NCI-H2227 (cell line): Measurements from ENCODE around the gene WNK3.
"Not testable (repeated sequence)": the region's sequence is repeated elsewhere in the genome, so short reads cannot be mapped to it uniquely, and the experiment has no call there.

Source experiments
- DNase-seq: peaks from one replicate; lab custom pipeline; 2025; ENCODE audit not compliant: unreplicated experiment; lab: John Stamatoyannopoulos, UW

The WNK3 gene

DNA sequence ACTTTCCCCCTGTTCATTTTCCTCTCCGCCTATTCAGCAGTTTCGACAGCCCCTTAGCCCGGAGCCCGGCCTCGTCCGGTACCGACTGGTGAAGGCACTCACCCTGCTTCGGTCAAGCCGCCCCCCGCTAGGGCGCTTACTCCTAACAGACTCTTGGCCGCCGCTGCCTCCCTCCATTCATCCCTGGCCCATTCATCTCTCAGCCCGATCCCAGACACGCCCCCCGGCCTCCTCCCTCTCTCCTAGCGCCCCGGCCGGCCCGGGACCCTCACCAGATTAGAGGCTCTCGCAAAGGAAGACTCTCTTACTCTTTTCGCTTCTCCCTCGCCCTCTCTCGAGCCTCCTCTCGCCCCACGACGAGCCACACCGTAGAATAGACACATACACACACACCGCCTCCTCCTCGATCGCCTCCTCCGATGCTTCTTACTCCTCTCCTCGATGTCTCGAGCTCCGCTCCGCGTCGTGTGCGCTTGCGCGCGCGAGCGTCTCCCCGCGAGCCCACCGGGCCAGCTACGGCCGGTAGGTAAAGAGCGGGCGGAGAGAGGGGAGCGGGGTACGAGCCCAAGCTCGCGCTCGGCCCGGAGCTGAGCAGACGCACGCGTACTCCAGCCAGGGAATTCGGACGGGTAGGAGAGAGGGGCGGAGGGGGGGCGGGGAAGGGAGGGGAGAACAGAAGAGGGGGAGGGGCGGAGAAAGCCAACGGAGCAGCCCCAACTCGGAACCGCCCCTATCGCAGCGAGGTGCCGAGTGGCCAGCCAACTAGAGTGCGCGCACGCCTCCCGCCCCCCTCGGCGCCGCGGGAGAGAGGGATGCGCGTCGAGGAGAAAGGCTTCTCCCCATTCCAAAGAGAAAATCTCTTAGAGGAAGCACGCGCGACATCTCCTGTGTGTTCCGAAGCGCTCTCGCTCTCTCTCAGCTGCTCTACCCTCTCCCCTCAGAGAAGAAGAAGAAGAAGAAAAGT is at the start of gene WNK3:
WNK3 (minus strand) TSS at position 633 of the 964 bp plus-strand sequence.
- peak; percentile 98 for DNase-seq

DNA sequence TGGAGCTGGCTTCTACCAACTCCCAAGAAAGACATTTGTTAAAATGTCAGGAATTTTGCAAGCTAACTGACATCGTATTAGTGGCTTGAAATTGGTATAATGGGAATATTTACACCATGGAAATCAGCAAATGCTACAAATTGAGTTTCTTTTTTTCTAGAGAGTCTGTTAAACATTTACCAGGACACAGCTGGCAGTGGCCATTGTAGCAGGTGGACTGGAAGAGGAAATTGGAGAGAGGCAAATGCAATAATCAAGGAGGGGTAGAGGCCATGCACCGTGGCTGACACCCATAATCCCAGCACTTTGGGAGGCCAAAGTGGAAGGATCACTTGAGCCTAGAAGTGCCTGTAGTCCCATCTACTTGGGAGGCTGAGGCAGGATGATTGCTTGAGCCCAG is 49.4 kb upstream of the WNK3 start:
- no peak for DNase-seq

DNA sequence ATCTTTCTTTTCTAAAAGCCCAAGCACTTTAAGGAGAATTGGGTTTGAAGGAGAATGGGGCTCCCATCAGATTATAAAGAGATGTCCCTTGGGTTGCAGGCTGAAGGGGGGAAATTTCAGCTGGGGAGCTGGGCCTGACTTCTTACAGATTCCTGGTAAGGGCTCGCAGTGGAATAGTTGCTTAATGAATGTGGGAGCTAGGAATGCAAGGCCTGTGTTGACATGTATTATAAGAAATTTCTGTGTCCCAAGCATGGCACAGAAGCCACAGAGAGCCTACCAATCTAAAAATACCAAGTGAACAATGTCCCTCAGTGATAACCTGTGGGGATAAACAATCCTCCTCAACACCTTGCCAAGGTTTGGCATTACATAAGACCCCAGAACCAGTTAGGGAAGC is 39.3 kb upstream of the WNK3 start:
- DNase-seq, result no peak

DNA sequence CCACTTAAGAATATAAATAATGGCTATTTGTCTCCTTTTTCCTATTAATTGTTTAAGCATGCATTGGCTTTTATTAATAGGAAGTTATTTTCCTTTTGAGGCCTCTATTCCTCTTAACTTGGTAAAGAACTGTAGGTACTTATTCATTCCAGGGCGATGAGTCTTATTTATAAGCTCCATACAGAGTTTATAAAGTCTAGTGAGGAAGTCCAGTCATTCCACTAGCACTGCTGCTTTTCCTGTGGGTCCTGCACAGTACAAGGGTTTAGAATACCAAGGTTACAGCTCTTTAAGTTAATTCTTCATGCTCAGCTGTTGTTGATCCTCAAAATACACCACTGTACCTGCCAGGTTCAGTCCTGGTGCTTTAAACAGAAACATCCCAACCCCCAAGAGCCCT is 28.5 kb upstream of the WNK3 start:
- DNase-seq, result no peak

DNA sequence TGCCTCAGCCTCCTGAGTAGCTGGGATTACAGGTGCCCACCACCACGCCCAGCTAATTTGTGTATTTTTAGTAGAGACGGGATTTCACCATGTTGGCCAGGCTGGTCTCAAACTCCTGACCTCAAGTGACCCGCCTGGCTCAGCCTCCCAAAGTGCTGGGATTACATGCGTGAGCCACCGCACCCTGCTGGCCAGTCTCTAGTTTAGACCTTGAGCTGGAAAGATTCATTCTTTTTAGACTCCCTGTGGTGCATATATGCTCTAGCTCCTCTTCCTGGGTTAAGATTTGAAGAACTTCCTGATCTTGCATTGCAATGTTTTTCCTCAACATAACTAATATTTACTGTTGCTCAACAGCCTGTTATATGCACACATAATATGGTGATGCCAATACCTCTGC is 26.8 kb upstream of the WNK3 start:
- DNase-seq, result not testable (repeated sequence)

DNA sequence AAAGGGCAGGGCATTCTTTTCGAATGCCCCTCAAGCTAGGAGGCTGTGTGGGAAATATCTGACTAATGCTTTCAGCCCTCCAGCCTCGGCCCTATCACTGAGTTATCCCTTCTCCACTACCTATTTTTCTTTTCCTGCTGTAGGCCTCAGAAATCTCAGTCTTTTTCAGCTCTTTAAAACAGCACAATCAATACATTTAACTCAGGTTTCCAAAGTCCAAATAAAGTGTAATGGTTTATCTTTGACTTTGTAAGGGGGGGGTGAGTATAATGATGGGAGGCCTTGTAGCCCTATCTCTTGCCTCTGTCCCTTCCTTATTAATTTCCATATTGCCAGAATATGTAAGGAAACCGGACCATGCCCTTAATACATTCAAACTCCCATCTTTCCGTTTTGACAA is 1.6 kb upstream of the WNK3 start:
- DNase-seq, result no peak

DNA sequence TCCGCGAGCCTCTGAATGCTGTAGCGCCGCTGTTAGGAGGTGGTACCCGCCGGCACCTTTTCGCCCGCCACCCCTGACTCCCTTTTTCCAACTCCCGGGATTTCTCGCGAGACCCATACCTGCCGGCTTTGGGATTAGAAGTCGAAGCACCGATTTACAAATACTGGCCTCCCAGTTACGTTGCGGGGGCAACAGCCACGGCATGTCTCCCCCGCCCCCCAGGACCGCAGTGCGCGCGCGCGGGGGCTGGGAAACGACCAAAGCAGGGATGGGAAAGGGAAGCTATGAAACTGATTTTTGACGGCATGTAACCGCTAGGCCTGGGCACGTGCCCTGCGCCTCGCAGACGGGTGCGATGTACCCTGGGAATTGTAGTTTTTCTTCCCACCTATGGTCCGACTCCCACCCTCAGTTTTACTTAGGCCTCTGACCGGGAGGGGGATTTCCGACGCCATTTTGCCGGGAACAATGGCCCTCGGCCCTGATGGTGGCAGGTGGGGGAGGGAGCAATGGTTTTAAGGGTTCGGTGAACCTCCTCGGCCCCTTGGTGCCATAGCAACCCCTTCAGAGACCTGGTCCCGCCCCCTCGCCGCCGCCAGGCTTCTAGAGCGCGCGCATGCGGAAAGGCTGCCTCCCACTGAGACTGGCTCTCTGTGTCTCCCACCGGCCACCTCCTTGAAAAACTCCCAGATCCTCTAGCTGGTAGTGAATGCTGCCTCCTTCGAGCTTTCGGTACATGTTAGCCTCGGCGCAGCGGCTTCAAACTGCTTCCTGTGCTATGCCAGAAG is 772 bp upstream of the WNK3 start:
- peak; percentile 95 for DNase-seq

DNA sequence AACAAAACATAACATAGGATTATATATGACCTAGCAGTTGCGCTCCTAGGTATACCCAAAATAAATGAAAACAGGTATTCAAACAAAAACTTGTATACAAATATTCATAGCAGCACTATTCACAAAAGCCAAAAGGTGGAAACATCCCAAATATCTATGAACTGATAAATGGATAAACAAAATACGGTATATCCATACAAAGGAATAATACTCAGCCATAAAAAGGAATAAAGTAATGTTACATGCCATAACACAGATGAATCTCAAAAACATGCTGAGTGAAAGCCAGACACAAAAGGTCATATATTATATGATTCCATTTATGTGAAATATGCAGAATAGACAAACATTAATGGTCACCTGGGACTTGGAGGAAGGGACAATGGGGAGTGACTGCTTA is 5.2 kb downstream of the WNK3 start:
- DNase-seq, result no peak

DNA sequence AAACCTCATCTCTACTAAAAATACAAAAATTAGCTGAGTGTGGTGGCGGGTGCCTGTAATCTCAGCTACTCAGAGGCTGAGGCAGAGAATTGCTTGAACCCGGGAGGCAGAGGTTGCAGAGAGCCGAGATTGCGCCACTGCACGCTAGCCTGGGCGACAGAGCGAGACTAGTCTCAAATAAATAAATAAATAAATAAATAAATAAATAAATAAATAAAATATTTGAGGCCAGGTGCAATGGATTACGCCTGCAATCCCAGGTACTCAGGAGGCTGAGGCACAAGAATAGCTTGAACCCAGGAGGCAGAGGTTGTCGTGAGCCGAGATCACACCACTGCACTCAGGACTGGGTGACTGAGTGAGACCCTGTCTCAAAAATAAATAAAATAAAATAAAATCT is 20.5 kb downstream of the WNK3 start:
- not testable (repeated sequence) for DNase-seq

DNA sequence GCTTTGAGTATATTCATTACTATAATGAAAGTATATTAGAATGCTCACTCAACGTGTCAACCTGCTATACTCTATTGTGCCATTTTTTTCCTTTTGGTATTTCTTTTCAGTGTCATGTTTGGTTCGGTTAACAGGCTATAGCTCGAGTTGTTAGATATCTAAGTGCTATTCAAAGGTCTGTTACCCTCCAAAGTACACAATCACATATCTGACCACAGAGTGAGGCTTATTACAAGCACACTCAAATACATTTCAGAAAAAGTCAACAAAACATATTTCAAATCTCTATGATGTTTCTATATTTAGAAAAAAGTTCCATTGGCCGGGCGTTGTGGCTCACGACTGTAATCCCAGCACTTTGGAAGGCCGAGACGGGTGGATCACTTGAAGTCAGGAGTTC is 32.8 kb downstream of the WNK3 start:
- DNase-seq, result no peak

DNA sequence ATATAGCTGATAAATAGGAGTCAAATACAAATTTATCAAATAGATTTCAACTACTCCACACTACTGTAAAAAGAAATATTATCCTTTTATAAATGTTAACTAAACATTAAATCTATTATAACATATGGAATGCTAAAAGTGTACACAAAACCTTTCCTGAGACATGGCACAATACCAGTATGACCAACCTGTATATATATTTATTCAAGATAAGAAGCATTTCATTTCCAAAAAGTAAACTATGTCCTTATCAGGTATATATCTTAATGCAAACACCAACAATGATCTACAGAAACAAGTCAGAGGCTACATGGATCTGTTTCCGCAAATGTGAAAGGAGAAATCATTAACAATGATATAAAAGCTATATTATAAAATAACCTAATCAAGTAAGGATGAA is 37.8 kb downstream of the WNK3 start:
- no peak for DNase-seq

DNA sequence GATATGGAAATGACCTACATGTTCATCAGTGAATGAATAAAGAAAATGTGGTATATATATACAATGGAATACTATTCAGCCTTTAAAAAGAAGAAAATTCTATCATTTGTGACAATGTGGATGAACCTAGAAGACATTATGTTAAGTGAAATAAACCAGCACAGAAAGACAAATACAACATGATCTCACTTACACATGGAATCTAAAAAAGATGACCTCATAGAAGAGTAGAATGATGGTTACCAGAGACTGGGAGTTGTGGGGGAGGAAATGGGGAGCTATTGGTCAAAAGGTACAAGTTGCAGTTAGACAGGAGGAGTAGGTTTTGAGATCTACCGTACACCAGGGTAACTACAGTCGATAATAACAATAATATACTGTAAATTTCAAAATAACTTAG is 51.5 kb downstream of the WNK3 start:
- DNase-seq, result no peak

DNA sequence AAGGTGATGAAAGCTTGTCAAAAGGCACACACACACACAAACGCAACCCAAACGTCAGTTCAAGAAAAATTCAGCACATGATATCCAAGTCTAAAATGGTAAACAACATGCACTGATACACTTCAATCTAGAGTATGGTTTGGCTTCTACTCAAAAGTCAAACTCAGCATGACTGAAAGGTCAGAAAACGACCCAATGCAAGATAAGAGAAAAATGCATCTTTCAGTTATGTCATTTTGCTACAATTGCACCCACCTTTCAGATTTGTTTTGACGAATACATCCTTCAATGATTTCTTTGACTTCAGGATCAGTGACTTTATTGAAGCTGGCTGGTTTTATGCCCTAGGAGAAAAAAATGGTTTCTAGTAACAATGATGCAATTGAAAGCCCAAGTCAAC is 56.3 kb downstream of the WNK3 start:
- DNase-seq, result no peak

DNA sequence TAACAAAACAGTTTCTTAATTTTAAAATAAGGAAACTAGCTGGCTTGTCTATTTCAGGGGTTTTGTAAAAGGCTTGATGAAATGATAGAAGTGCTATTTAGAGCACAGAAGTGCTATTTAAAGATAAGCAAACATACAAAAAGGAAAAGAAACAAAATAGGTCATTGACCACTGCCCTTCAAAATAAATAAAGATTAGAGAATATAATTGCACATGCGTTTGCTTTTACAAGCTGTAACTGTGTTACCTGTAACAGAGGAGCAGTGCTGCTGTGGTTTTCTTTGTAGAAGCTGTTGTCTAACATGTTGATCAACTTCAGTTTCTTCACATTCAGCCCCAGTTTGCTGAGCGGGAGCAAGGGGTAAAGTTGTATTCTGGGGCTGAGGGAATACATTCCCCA is 63.5 kb downstream of the WNK3 start:
- no peak for DNase-seq

DNA sequence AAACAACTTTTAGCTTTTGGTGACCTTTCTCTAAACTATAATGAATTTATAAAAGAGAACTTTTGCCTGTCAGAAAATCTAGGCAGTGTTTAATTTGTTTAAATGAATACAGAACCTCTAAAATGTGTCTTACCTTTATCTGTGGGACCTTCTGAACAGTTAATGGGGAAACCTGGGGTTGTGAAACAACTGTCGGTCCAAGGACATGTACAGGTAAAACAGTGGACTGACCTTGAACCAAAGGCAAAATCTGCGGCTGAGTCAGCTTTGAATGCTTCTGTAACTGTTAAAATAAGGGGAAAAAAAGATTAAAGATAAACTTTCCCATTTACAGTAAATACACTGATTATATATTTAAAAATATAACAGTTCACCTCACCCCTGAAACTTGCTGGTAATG is 65.1 kb downstream of the WNK3 start:
- no peak for DNase-seq

DNA sequence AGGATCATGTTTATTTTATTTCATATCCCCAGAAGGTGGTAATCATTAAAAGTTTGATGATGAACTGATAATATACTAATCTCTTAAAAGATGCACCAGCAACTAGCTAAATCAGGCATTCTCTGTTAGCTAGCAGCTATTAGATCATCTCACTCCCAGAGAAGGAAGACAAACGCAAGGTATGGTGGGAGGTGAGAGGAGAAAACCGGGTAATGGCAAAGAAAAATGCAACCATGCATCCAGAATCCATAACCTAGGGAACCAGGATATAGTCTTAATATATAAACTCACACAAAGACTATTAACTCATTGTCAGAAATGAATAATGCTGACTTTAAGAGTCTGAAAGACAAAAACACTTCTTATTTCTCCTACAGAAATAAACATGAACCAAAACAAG is 66.1 kb downstream of the WNK3 start:
- DNase-seq, result no peak

DNA sequence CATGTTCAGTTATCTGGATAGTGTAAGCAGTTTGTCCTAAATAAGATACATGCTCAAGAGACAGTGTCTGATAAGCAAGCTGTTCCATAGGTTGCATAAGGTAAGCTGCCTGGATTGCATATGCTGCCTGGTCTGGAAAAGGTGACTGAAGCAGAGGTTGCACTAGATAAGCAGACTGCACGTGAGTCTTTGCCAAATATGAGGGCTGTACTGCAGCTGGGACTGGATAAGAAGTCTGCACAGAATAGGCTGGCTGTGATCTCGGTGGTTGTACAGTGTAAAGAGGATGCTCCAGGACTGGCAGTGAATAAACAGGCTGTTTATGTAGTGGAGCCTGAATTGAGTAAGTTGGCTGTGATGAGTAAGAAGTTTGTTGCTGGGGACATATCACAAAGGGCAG is 68.9 kb downstream of the WNK3 start:
- no peak for DNase-seq

DNA sequence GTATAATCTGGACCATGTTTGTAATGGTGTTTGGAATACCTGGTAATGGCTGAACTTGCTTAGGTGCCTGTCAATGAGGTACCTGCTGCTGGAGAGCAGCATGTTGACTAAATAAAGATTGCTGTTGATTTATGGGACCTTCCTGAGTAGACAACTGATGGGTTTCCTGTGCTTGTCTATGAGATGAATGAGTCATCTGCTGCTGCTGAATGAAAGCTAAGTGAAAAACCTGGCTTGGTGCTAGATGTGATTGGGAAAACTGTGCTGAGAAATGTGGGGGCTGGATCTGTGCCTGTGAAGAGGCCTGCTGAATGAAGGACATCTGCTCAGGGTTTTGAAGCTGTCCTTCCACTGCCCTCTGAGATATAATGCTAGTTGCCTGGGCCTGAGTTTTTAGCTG is 69.6 kb downstream of the WNK3 start:
- DNase-seq, result no peak

DNA sequence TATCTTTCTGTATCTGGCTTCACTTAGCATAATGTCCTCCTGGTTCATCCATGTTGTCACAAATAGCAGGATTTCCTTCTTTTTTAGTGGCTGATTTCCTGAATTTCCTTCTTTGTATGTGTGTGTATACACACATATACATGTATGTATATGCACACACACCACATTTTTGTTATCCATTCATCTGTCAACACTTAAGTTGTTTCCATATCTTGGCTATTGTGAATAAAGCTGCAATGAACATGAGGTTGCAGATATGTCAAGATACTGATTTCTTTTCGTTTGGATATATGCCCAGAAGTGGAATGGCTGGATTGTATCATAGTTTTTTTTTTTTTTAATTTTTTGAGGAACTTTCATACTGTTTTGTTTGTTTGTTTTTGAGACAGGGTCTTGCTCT is 76.2 kb downstream of the WNK3 start:
- no peak for DNase-seq

DNA sequence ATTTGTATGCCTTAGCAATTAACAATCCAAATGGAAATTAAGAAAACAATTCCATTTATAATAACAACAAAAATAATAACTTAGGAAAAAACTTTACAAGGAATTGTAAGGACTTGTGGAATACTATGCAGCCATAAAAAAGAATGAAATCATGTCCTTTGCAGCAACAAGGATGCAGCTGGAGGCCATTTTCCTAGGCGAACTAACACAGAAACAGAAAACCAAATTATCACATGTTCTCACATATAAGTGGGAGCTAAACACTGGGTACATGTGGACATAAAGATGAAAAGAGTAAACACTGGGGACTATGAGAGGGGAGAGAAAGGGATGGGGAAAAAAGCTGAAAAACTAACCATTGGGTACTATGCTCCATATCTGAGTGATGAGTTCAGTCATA is 77.4 kb downstream of the WNK3 start:
- DNase-seq, result no peak

DNA sequence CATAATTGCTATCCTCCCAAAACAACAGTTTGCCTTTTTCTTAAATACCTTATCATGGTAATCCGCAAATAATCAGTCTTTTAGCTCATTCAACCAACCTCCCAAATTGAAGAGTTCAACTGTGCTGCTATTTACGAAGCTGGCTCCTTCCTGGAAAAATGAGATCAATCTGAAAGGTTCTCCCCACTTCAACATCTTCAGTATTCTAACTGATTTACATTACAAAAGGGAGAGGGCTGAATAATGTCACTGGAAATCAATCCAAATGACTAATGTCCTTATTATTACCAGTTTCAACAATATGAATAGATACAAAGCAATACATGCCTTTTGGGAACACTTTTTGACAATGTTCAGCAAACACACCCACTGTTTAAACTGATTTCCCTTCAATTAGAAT is 86.2 kb downstream of the WNK3 start:
- no peak for DNase-seq

DNA sequence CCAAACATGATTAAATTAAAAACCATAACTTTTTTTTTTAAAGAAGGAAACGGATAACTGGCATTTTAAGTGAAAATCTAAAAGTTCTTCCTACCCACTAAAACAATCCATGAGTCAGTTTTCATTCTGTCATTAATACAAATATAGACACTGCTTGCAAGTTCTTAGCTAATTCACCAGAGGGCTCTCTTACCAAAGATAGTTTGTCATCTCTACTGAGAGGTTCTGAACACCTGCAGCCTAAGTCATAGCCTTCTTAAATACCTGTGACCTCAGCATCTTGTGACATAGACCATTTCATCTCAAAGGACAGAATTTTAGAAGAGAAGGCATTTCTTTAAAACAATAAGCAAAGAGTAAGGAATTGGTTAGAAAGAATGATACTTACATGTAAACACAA is 109.5 kb downstream of the WNK3 start:
- no peak for DNase-seq
